Tongue (tissue), 2 donors: ENCODE measurements around the gene EFNA3. TPM values are rescaled to one million over a fixed set of nuclear protein-coding genes. Genes with fewer than 3 reads are reported as not detected.
"Not testable (repeated sequence)": the region's sequence is repeated elsewhere in the genome, so short reads cannot be mapped to it uniquely, and the experiment has no call there.

Experiments used
- DNase-seq: peaks from one replicate; pipeline ENCODE4 v3.0.0-alpha.2; 2015
- total RNA-seq: library from RNA; depleted of rRNA; stranded (reverse); fragments of >200 nt; gene quantifications from one replicate; pipeline ENCODE4 v1.2.3, GENCODE V29; 2014

EFNA3 gene
- total RNA-seq, 1 donor from 2014 or later: 0.92 TPM

GRCh38 chr1:155110826-155111225, 32.2 kb downstream of the EFNA3 start:
- DNase-seq: no peak

- DNase-seq: peak; percentile 62
These were observed 34.9 kb downstream of the EFNA3 start for GRCh38 chr1:155113450-155113980.

- DNase-seq: no peak
These were observed 37.6 kb downstream of the EFNA3 start for GRCh38 chr1:155116113-155116764.

DNA sequence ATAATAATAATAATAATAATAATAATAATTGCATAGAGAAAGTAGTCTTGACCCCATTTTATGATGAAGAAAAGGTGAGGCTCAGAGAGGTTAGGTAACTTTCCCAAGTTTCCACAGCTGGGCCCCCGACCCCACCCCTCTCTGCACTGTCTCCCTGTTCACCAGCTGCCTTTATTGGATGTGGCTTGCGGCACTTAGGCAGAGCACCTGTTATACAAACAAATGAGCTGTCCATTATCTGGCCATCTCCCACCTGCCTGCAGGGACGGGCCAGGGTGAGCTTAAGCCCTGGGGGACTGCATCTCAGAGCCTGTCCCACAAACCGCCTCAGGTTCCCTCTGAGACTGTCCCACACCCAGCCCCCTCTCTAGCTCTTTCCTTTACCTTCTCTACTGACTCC, 39.0 kb downstream of the EFNA3 start:
- DNase-seq: no peak

- not testable (repeated sequence) for DNase-seq
These were observed 39.5 kb downstream of the EFNA3 start for GRCh38 chr1:155118090-155118489.

- DNase-seq: no peak
These were observed 41.6 kb downstream of the EFNA3 start for GRCh38 chr1:155120253-155120652.

- no peak for DNase-seq
These were observed 42.6 kb downstream of the EFNA3 start for GRCh38 chr1:155121249-155121648.

GRCh38 chr1:155122308-155122707, 43.7 kb downstream of the EFNA3 start:
- DNase-seq: no peak

DNA sequence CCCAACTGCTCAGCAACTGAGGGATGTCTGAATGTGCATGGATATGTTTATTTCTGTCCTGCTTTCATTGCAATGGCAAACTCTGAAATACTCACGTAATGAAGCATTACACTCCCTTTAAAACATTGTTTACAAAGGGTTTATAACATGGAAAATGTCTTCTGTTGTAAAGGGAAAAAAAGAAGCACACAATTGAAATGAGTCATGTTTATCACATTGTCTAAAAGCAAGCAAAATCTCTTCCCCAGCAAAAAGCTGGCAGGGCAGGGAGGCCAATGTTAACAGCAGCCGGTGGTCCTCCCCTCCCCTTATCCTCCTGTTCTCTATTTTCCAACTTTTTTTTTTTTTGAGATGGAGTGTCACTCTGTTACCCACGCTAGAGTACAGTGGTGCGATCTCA, 45.2 kb downstream of the EFNA3 start:
- peak; percentile 25 for DNase-seq

- DNase-seq: no peak
These were observed 46.1 kb downstream of the EFNA3 start for GRCh38 chr1:155124503-155125463.

- DNase-seq: no peak
These were observed 46.9 kb downstream of the EFNA3 start for GRCh38 chr1:155125511-155125945.

DNA sequence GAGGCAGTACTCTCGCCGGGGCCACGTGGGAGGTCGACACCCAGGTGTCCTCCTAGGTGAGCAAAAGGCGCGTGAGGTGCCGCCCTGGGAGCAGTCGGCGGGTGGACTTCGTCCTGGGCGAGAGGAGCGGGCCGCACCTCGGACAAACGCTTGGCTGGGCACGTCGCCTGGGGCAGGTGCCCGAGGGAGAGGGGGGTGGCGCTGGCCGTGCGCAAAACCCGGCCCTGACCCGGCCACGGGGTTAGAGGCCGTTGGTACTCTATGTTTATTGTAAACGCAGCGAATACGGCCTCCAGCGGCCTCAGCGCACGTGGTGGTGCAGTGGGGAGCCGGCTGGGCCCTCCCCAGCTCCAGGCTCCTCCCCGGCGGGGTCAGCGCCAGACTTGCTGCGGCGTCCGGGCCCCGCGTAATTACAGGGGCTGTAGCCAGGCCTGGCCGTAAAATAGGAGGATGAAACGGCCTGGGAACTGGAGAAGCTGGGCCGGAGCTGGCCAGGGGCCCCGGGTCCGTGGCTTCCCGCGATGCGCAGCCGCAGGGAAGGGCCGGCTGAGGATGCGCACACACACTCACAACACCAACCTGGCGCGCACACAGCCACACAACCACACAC, 47.4 kb downstream of the EFNA3 start:
- peak; percentile 49 for DNase-seq

GRCh38 chr1:155126556-155127104, 48.0 kb downstream of the EFNA3 start:
- peak; percentile 59 for DNase-seq

DNA sequence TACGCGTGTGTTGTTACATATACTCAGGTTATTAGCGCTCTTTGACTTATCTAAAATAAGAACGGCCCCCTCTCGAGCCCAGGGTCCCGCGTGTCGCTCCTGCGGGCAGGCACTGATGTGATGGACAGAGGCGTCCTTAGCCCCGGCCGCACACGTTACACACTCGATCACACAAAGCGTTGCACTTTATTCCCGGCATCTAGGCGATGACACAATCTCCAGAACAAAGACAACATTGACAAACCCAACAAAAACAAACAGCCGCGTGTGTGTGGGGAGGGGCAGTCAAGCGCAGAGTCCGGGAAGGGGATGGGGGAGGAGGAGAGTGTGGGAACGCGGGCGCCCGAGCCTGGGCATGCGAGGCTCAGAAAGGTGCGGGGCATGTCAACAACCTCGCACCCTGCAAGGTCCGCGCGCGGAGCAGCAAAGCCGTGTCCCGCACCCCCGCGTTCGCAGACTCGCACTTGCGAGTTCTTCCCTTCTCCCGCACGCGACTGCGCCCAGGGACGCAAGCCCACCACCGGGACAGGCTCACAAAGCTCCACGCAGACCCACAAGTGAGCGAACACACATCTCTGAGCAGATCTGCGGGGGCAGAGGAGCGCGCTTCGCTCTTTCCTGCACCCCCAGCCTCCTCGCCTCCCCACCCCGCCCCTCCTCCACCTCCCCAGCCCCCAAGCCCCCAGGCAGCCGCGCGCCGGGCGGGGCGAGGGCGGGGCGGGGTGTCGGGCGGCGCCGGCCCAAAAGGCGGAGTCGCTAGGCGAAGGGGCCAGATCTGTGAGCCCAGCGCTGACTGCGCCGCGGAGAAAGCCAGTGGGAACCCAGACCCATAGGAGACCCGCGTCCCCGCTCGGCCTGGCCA, 48.7 kb downstream of the EFNA3 start, which contains the start of gene EFNA1:
EFNA1 (plus strand) TSS at position 772 of the 862 bp plus-strand sequence. CDS start 102 bp downstream, outside the sequence.
- peak; percentile 76 for DNase-seq

GRCh38 chr1:155127967-155128754, 49.5 kb downstream of the EFNA3 start:
- no peak for DNase-seq

- DNase-seq: peak; percentile 25
These were observed 50.3 kb downstream of the EFNA3 start for GRCh38 chr1:155128755-155129473.

DNA sequence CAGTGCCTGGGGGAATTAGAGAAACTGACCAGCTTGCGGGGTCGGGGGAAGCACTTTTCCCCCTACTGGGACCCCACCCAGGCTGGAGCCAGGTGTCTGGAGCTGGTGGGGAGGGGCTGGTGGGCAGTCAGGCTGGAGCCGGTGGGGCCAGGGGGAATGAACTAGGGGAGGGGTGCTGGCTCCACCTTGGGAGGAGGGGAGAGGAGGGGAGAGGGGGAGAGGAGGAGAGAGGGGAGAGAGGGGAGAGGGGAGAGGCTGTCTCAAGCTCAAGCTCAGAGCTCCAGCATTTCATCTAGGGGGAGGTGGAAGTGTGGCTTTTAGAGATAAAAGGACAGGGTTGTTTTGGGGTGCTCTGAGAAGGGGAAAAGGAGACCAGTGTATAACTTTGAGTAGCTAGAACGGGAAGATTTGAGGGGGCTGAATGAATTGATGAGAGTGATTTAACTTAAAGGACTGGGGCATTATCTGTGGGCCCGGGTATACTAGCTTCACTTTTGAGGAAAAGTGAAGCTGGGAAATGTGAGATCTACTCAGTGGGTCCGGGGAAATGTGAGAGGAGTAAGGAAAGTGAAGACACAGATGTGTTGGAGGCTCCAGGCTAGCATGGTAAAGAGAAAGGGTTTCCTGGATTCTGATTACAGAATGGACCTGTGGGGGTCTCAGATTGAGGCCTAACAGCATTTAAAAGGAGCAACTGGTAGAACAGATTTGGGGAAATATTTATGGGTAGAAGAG, 51.8 kb downstream of the EFNA3 start:
- no peak for DNase-seq

DNA sequence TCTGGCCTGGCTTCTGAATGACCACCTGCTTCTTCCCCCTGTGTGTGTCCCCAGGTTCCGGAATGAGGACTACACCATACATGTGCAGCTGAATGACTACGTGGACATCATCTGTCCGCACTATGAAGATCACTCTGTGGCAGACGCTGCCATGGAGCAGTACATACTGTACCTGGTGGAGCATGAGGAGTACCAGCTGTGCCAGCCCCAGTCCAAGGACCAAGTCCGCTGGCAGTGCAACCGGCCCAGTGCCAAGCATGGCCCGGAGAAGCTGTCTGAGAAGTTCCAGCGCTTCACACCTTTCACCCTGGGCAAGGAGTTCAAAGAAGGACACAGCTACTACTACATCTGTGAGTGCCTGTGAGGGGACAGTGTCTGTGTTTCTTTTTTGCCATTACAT, 52.6 kb downstream of the EFNA3 start:
- DNase-seq: no peak

DNA sequence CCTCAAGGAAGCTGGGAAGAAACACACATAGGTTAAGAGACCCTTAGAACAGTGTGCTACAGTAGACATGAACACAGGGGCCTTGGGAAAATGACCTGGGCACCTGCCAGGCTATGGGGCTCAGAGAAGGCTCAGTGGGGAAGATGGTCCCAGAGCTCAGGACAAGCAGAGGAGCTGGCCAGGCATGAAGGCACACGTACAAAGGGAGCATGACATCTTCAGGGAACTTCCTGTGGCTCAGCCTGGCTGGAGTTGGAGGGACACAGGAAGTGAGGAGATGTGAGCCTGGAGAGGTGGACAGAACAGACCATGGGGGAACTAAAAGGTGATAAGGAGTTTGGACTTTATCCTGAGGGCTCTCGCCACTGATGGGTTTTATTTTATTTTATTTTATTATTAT, 53.2 kb downstream of the EFNA3 start:
- no peak for DNase-seq
